SK-N-MC (cell line): ENCODE measurements around the gene SLC26A11.
A peak's percentile ranks its signal among the peaks of the same experiment; 100 is the strongest.

Experiments used
- DNase-seq: peaks from one replicate; pipeline ENCODE4 v3.0.0-alpha.2; 2011; ENCODE audit warnings: low read depth, low spot score
- H3K27ac ChIP-seq: fragments of 200-600 bp; sonication (generic); 2 replicates; pipeline ENCODE4 v1.5.1; 2016; ENCODE audit warnings: mixed run types
- H3K36me3 ChIP-seq: fragments of 200-600 bp; sonication (generic); 2 replicates; pipeline ENCODE4 v1.6.1; 2017; ENCODE audit warnings: antibody characterized with exemption, low read length, mixed read lengths; ENCODE audit not compliant: insufficient read depth
- H3K4me3 ChIP-seq: fragments of 200-600 bp; sonication (generic); 2 replicates; pipeline ENCODE4 v1.5.1; 2016
- H3K9ac ChIP-seq: fragments of 200-600 bp; sonication (generic); 2 replicates; pipeline ENCODE4 v1.8.0; 2017; ENCODE audit warnings: mixed run types, mixed read lengths; ENCODE audit not compliant: insufficient read length
- H3K9me3 ChIP-seq: fragments of 200-600 bp; sonication (generic); 2 replicates; pipeline ENCODE4 v1.6.1; 2017; ENCODE audit warnings: low read depth, mild to moderate bottlenecking, antibody characterized with exemption, low read length, moderate library complexity, mixed read lengths
- EZH2 ChIP-seq: fragments of 200-600 bp; sonication (generic); IDR thresholded peaks from one replicate; pipeline ENCODE4 v1.6.1; 2017; ENCODE audit warnings: antibody characterized with exemption
- FOXP2 ChIP-seq: optimal IDR thresholded peaks from 2 replicates; pipeline ENCODE3; 2011; ENCODE audit warnings: mild to moderate bottlenecking, moderate library complexity; ENCODE audit not compliant: insufficient read depth; ENCODE audit errors: extremely low read length, control extremely low read depth
- POLR2AphosphoS5 ChIP-seq: IDR thresholded peaks from 2 replicates; pipeline ENCODE4 v1.6.1; 2012; ENCODE audit warnings: mild to moderate bottlenecking, low read depth, low read length, borderline replicate concordance

SLC26A11 gene

GRCh38 chr17:80260791-80261158, 40.5 kb downstream of the SLC26A11 start, which contains the start of gene RNF213:
TSS of gene RNF213 (plus strand) at chr17:80260852. CDS start at chr17:80263682, 2,830 bp downstream.
- DNase-seq: no peak
- Histone ChIP-seq H3K4me3 (peak within 1 kb of the TSS; percentile 93), H3K27ac (peak within 1 kb of the TSS; percentile 90), H3K9ac (peak within 1 kb of the TSS; percentile 84), H3K36me3 (no peaks in the 10 kb centered on the region), H3K9me3 (no peaks in the 10 kb centered on the region)
- no peak for TF ChIP-seq EZH2
- no peak for TF ChIP-seq POLR2AphosphoS5
- TF ChIP-seq FOXP2: no peak

- peak overlapping the region; percentile 93 for H3K4me3 ChIP-seq
- H3K9me3 ChIP-seq: no peaks in the 10 kb centered on the region
- DNase-seq: peak; percentile 63
- H3K36me3 ChIP-seq: no peaks in the 10 kb centered on the region
- peak overlapping the region; percentile 84 for H3K9ac ChIP-seq
- H3K27ac ChIP-seq: peak overlapping the region; percentile 90
- TF ChIP-seq POLR2AphosphoS5 (peak; percentile 32; the same call in 1 of the 2 replicates), EZH2 (no peak), FOXP2 (no peak)
Observed at GRCh38 chr17:80261159-80261894, 41.1 kb downstream of the SLC26A11 start.

GRCh38 chr17:80261895-80262279, 41.7 kb downstream of the SLC26A11 start:
- Histone ChIP-seq H3K27ac (peak overlapping the region; percentile 90), H3K9ac (no peak overlapping the region), H3K36me3 (no peaks in the 10 kb centered on the region), H3K4me3 (peak overlapping the region; percentile 93), H3K9me3 (no peaks in the 10 kb centered on the region)
- no peak for DNase-seq
- no peak for TF ChIP-seq FOXP2
- no peak for TF ChIP-seq POLR2AphosphoS5
- TF ChIP-seq EZH2: no peak

- H3K9ac ChIP-seq: no peak overlapping the region
- H3K27ac ChIP-seq: peak overlapping the region; percentile 42; the same call in 1 of the 2 replicates
- DNase-seq: no peak
- peak overlapping the region; percentile 93; the same call in 1 of the 2 replicates for H3K4me3 ChIP-seq
- TF ChIP-seq POLR2AphosphoS5 (no peak), FOXP2 (no peak), EZH2 (no peak)
- H3K36me3 ChIP-seq: no peaks in the 10 kb centered on the region
- H3K9me3 ChIP-seq: no peaks in the 10 kb centered on the region
Observed at GRCh38 chr17:80262291-80262690, 42.1 kb downstream of the SLC26A11 start.

- H3K9ac ChIP-seq: no peak overlapping the region
- H3K36me3 ChIP-seq: no peaks in the 10 kb centered on the region
- H3K4me3 ChIP-seq: no peak overlapping the region
- DNase-seq: no peak
- H3K27ac ChIP-seq: 0 out of 2 replicates have a peak overlapping the region, but pooled peaks have one; percentile 42
- H3K9me3 ChIP-seq: no peaks in the 10 kb centered on the region
- no peak for TF ChIP-seq FOXP2
- no peak for TF ChIP-seq EZH2
- TF ChIP-seq POLR2AphosphoS5: no peak
Observed at GRCh38 chr17:80262775-80263244, 42.6 kb downstream of the SLC26A11 start.

GRCh38 chr17:80263253-80264204, 43.3 kb downstream of the SLC26A11 start:
- Histone ChIP-seq H3K27ac (no peak overlapping the region), H3K4me3 (no peak overlapping the region), H3K9ac (no peak overlapping the region), H3K9me3 (no peaks in the 10 kb centered on the region), H3K36me3 (no peaks in the 10 kb centered on the region)
- DNase-seq: no peak
- no peak for TF ChIP-seq FOXP2
- no peak for TF ChIP-seq EZH2
- TF ChIP-seq POLR2AphosphoS5: no peak

GRCh38 chr17:80264205-80265075, 44.2 kb downstream of the SLC26A11 start:
- no peak overlapping the region for H3K27ac ChIP-seq
- H3K36me3 ChIP-seq: no peaks in the 10 kb centered on the region
- TF ChIP-seq FOXP2 (no peak), EZH2 (no peak), POLR2AphosphoS5 (no peak)
- H3K9me3 ChIP-seq: no peaks in the 10 kb centered on the region
- H3K4me3 ChIP-seq: no peak overlapping the region
- H3K9ac ChIP-seq: no peak overlapping the region
- DNase-seq: no peak
